Activated CD4-positive, CD25-positive, alpha-beta regulatory T cell (primary cell): ENCODE results near the gene PARN.
"Not testable (repeated sequence)": the region's sequence is repeated elsewhere in the genome, so short reads cannot be mapped to it uniquely, and the experiment has no call there.

ENCODE experiments used
- DNase-seq, 4 experiments: peaks; one replicate each; lab custom pipeline; 2025; lab: John Stamatoyannopoulos, UW

PARN gene

GRCh38 chr16:14400978-14401710, 228.9 kb downstream of the PARN start:
- not testable (repeated sequence) for DNase-seq

GRCh38 chr16:14400285-14400977, 229.6 kb downstream of the PARN start:
- no peak for DNase-seq

- no peak for DNase-seq
Observed at GRCh38 chr16:14399378-14400284, 230.4 kb downstream of the PARN start.

GRCh38 chr16:14398014-14398717, 231.9 kb downstream of the PARN start:
- no peak for DNase-seq

GRCh38 chr16:14395710-14396304, 234.3 kb downstream of the PARN start:
- DNase-seq = not testable (repeated sequence)

GRCh38 chr16:14394834-14395233, 235.2 kb downstream of the PARN start:
- DNase-seq = no peak

GRCh38 chr16:14392960-14393359, 237.1 kb downstream of the PARN start:
- DNase-seq = no peak

- DNase-seq = no peak
Observed at GRCh38 chr16:14389359-14389758, 240.7 kb downstream of the PARN start.

GRCh38 chr16:14388243-14388642, 241.8 kb downstream of the PARN start:
- no peak for DNase-seq

- DNase-seq = no peak
Observed at GRCh38 chr16:14386115-14386514, 243.9 kb downstream of the PARN start.
